Ishikawa (cell line): ENCODE measurements around the gene PAK2.

Experiments
- CEBPB ChIP-seq: IDR thresholded peaks from 2 replicates; pipeline ENCODE4 v1.6.1; 2012
- EGR1 ChIP-seq: IDR thresholded peaks from 2 replicates; pipeline ENCODE4 v1.6.1; 2012
- EP300 ChIP-seq: IDR thresholded peaks from 2 replicates; pipeline ENCODE4 v1.6.1; 2012; ENCODE audit warnings: borderline replicate concordance
- TAF1 ChIP-seq: IDR thresholded peaks from 2 replicates; pipeline ENCODE4 v1.6.1; 2012; ENCODE audit warnings: low read depth, mild to moderate bottlenecking

DNA sequence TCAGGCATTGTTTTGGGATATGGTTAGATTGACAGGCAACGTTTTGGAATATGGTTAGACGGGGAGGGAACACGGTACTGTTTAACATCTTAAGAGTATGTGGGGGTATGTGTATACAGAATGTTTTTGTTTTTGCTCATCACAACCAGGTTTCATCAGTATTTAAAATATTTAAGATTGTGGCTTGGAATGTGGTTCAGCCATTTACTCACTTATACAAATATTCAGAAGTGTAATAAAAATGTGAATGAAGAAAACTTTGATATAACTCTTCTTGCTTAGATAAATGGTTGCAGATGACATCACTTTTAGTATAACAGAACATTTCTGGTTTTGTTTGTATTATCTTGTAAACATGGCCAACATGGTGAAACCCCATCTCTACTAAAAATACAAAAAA is 3.9 kb upstream of the PAK2 start:
- TF ChIP-seq CEBPB (no peak), EGR1 (no peak), EP300 (no peak), TAF1 (no peak)
